Fibroblast of lung (primary cell): ENCODE data around the gene SLC38A10. TPM values are rescaled to one million over a fixed set of nuclear protein-coding genes. Genes with fewer than 3 reads are reported as not detected.

ENCODE experiments used
- DNase-seq, 2 donors: peaks; one replicate each; pipeline versions ENCODE4 v3.0.0 to v3.0.0-alpha.2; 2010; ENCODE audit warnings: low read depth in 2 of 2
- H2AFZ ChIP-seq: 2 replicates; pipeline ENCODE4 v1.5.1; 2012; ENCODE audit warnings: low read length, control low read depth, inconsistent platforms
- H3K27ac ChIP-seq: 2 replicates; pipeline ENCODE4 v1.5.1; 2011; ENCODE audit warnings: low read length, control low read depth; ENCODE audit not compliant: insufficient read depth
- H3K27me3 ChIP-seq: 2 replicates; pipeline ENCODE4 v1.5.1; 2011; ENCODE audit warnings: mild to moderate bottlenecking, low read length; ENCODE audit not compliant: control insufficient read depth, insufficient read depth
- H3K36me3 ChIP-seq: 2 replicates; pipeline ENCODE4 v1.5.1; 2011; ENCODE audit warnings: low read length; ENCODE audit not compliant: control insufficient read depth, insufficient read depth
- H3K4me1 ChIP-seq: 2 replicates; pipeline ENCODE4 v1.5.1; 2011; ENCODE audit warnings: low read length; ENCODE audit not compliant: control insufficient read depth, insufficient read depth; ENCODE audit errors: extremely low read depth
- H3K4me2 ChIP-seq: 2 replicates; pipeline ENCODE4 v1.5.1; 2011; ENCODE audit warnings: low read length, control low read depth; ENCODE audit not compliant: insufficient read depth; ENCODE audit errors: extremely low read depth
- H3K4me3 ChIP-seq, 4 experiments: fragments of 200-600 bp in 1 of 4; sonication (generic) in 1 of 4; replicated peaks in 1 of 4; 2 replicates each; pipeline ENCODE4 v1.5.1; 2011 to 2016; ENCODE audit warnings: low read length in 4 of 4, low read depth in 3 of 4, mild to moderate bottlenecking in 3 of 4, control low read depth in 2 of 4, inconsistent platforms in 1 of 4, mixed read lengths in 1 of 4; ENCODE audit not compliant: insufficient read depth in 1 of 4; ENCODE audit errors: control extremely low read depth in 1 of 4
- H3K79me2 ChIP-seq: 2 replicates; pipeline ENCODE4 v1.5.1; 2012; ENCODE audit warnings: mild to moderate bottlenecking, low read length, inconsistent platforms; ENCODE audit not compliant: control insufficient read depth, insufficient read depth
- H3K9ac ChIP-seq: 2 replicates; pipeline ENCODE4 v1.5.1; 2011; ENCODE audit warnings: mild to moderate bottlenecking, low read length, control low read depth; ENCODE audit not compliant: insufficient read depth
- H3K9me3 ChIP-seq: 2 replicates; pipeline ENCODE4 v1.5.1; 2012; ENCODE audit warnings: low read depth, low read length; ENCODE audit not compliant: control insufficient read depth, insufficient read depth
- H4K20me1 ChIP-seq: 2 replicates; pipeline ENCODE4 v1.5.1; 2011; ENCODE audit warnings: low read length; ENCODE audit not compliant: control insufficient read depth, insufficient read depth; ENCODE audit errors: extremely low read depth
- EZH2 ChIP-seq: IDR thresholded peaks from 2 replicates; pipeline ENCODE4 v1.5.1; 2012; ENCODE audit warnings: low read length, control low read depth, mild to moderate bottlenecking; ENCODE audit errors: missing control alignments
- polyA plus RNA-seq, 2 donors: library from polyadenylated mRNA; depleted of rRNA in 1 of 2; stranded (reverse) in 1 of 2; unstranded in 1 of 2; fragments of >200 nt; gene quantifications; 2 replicates each; pipeline ENCODE4 v1.2.1, GENCODE V29; 2011 to 2012; ENCODE audit warnings: missing spikeins in 1 of 2
- total RNA-seq: library from RNA; depleted of rRNA; stranded (reverse); fragments of >200 nt; gene quantifications from 2 replicates; pipeline ENCODE4 v1.2.1, GENCODE V29; 2014
- TF ChIP-seq, protein P1 (sequence below), 2 donors: IDR thresholded peaks in 1 of 2; conservative IDR thresholded peaks in 1 of 2; 1 replicate in 1 of 2; 2 replicates in 1 of 2; pipeline ENCODE4 v1.5.1; 2011 to 2012; ENCODE audit warnings: low read length in 2 of 2, control low read depth in 1 of 2, inconsistent platforms in 1 of 2, low read depth in 1 of 2, mild to moderate bottlenecking in 1 of 2

SLC38A10 gene
- total and polyA plus RNA-seq, 2 donors (not counting 1 experiment from before 2014, with no cell fraction given): 23.6 to 53.2 TPM

GRCh38 chr17:81274471-81274855 lies 20.6 kb downstream of the SLC38A10 start:
- Histone ChIP-seq H3K9ac (no peak overlapping the region), H4K20me1 (no peaks in the 10 kb centered on the region), H3K27ac (no peak overlapping the region), H3K27me3 (no peaks in the 10 kb centered on the region), H3K4me1 (peaks cover 12% of the 10 kb centered on the region), H3K4me2 (no peak overlapping the region), H2AFZ (no peak overlapping the region), H3K79me2 (peaks cover 1% of the 10 kb centered on the region), H3K36me3 (peaks cover 18% of the 10 kb centered on the region), H3K9me3 (no peaks in the 10 kb centered on the region), H3K4me3 (no peak overlapping the region)
- TF ChIP-seq EZH2: no peak
- TF ChIP-seq, protein P1, sequence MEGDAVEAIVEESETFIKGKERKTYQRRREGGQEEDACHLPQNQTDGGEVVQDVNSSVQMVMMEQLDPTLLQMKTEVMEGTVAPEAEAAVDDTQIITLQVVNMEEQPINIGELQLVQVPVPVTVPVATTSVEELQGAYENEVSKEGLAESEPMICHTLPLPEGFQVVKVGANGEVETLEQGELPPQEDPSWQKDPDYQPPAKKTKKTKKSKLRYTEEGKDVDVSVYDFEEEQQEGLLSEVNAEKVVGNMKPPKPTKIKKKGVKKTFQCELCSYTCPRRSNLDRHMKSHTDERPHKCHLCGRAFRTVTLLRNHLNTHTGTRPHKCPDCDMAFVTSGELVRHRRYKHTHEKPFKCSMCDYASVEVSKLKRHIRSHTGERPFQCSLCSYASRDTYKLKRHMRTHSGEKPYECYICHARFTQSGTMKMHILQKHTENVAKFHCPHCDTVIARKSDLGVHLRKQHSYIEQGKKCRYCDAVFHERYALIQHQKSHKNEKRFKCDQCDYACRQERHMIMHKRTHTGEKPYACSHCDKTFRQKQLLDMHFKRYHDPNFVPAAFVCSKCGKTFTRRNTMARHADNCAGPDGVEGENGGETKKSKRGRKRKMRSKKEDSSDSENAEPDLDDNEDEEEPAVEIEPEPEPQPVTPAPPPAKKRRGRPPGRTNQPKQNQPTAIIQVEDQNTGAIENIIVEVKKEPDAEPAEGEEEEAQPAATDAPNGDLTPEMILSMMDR (conservative IDR thresholded peaks at IDR 0.05 in 1 of 2, IDR thresholded peaks at IDR 0.05 in 1 of 2; ENCODE audit: low read depth in 1 of 2, low read length in 2 of 2): no peak
- no peak for DNase-seq

GRCh38 chr17:81273698-81274470 lies 21.2 kb downstream of the SLC38A10 start:
- peaks cover 12% of the 10 kb centered on the region for H3K4me1 ChIP-seq
- H4K20me1 ChIP-seq: no peaks in the 10 kb centered on the region
- peaks cover 1% of the 10 kb centered on the region for H3K79me2 ChIP-seq
- DNase-seq: no peak
- H3K4me3 ChIP-seq: no peak overlapping the region
- H3K36me3 ChIP-seq: peaks cover 16% of the 10 kb centered on the region
- no peaks in the 10 kb centered on the region for H3K9me3 ChIP-seq
- TF ChIP-seq, protein P1 (conservative IDR thresholded peaks at IDR 0.05 in 1 of 2, IDR thresholded peaks at IDR 0.05 in 1 of 2; ENCODE audit: low read depth in 1 of 2, low read length in 2 of 2): no peak
- no peaks in the 10 kb centered on the region for H3K27me3 ChIP-seq
- H2AFZ ChIP-seq: no peak overlapping the region
- H3K4me2 ChIP-seq: no peak overlapping the region
- H3K27ac ChIP-seq: no peak overlapping the region
- no peak overlapping the region for H3K9ac ChIP-seq

DNA sequence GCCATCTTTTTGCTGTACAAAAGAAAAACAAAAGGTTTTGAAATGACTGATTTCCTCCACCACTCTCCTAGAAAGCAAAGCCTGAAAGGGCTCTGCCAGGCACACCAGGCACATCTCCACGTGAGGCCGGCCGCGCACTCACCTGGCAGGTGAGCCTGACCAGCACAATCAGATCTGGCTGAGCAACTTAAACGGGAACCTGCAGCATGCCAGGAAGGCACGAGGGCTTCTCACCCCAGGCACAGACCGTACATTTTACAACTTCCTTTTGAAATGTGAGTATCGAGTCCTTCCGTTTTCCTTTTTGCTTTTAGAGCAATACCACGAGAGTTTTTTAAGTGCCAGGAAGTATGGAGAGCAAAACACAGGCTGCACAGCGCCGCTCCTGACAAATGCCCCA lies 22.5 kb downstream of the SLC38A10 start:
- no peak overlapping the region for H3K27ac ChIP-seq
- DNase-seq: no peak
- no peak for TF ChIP-seq EZH2
- TF ChIP-seq, protein P1 (conservative IDR thresholded peaks at IDR 0.05 in 1 of 2, IDR thresholded peaks at IDR 0.05 in 1 of 2; ENCODE audit: low read depth in 1 of 2, low read length in 2 of 2): no peak
- H4K20me1 ChIP-seq: no peaks in the 10 kb centered on the region
- H3K9ac ChIP-seq: no peak overlapping the region
- H3K4me2 ChIP-seq: no peak overlapping the region
- no peak overlapping the region for H3K4me3 ChIP-seq
- H3K9me3 ChIP-seq: no peaks in the 10 kb centered on the region
- no peak overlapping the region for H2AFZ ChIP-seq
- peaks cover 7% of the 10 kb centered on the region for H3K4me1 ChIP-seq
- H3K79me2 ChIP-seq: peaks cover 1% of the 10 kb centered on the region
- peaks cover 18% of the 10 kb centered on the region for H3K36me3 ChIP-seq
- no peaks in the 10 kb centered on the region for H3K27me3 ChIP-seq
